Measurements from ENCODE around the gene ARHGAP25. TPM values are rescaled to one million over a fixed set of nuclear protein-coding genes. Genes with fewer than 3 reads are reported as not detected.
A peak's percentile ranks its signal among the peaks of the same experiment; 100 is the strongest.

Gene ARHGAP25
- total and polyA plus RNA-seq, 2 of the 4 experiments (the other 2 are of a cell fraction), result 0.29 to 0.36 TPM

- Histone ChIP-seq H3K27ac (ENCODE audit: insufficient read depth, low read length) (no peak overlapping the region), H3K23ac (ENCODE audit: low read depth, low read length) (no peak overlapping the region), H3K27me3 (ENCODE audit: control insufficient read depth, insufficient read depth, low read length) (no peaks in the 10 kb centered on the region), H2BK20ac (ENCODE audit: low read depth, low read length) (no peak overlapping the region), H4K8ac (ENCODE audit: low read depth in 2 of 2, low read length in 2 of 2) (0 out of 4 replicates have a peak overlapping the region, but pooled peaks of 1 of the 2 experiments have one; percentile 12), H2AK5ac (ENCODE audit: low read depth, low read length) (no peak overlapping the region), H3K9me3 (ENCODE audit: control insufficient read depth, insufficient read depth, low read length) (no peaks in the 10 kb centered on the region), H3K56ac (ENCODE audit: extremely low read depth, insufficient read depth, low read length) (no peak overlapping the region), H2AK9ac (replicated peaks; ENCODE audit: low read depth, low read length, poor library complexity) (no peak overlapping the region), H2BK120ac (ENCODE audit: low read depth, low read length) (no peak overlapping the region), H3K9ac (ENCODE audit: low read depth, low read length) (no peak overlapping the region), H3K79me1 (ENCODE audit: low read depth in 1 of 2, low read length in 2 of 2) (no peaks in the 10 kb centered on the region), H3K4ac (ENCODE audit: low read depth, low read length) (no peak overlapping the region), H3K4me1 (ENCODE audit: control insufficient read depth, insufficient read depth, low read length) (peaks cover 4% of the 10 kb centered on the region; the same call in 1 of the 2 replicates), H3K9me1 (ENCODE audit: insufficient read depth, low read length) (0 out of 2 replicates have a peak, but pooled peaks cover 5% of the 10 kb centered on the region), H2BK5ac (ENCODE audit: low read depth, low read length, poor library complexity, severe bottlenecking) (no peak overlapping the region), H2BK15ac (ENCODE audit: low read depth, low read length) (no peak overlapping the region), H3K4me3 (ENCODE audit: insufficient read depth, low read depth, low read length) (no peak overlapping the region), H3K18ac (ENCODE audit: low read depth, low read length) (no peak overlapping the region), H3K36me3 (ENCODE audit: control insufficient read depth, insufficient read depth, low read length) (no peaks in the 10 kb centered on the region), H4K91ac (ENCODE audit: insufficient read depth, low read depth, low read length) (no peak overlapping the region), H3K14ac (replicated peaks; ENCODE audit: low read depth, low read length) (no peak overlapping the region), H2AFZ (replicated peaks; ENCODE audit: low read length, poor library complexity) (no peak overlapping the region), H4K20me1 (ENCODE audit: insufficient read depth, low read length) (no peaks in the 10 kb centered on the region), H3K4me2 (ENCODE audit: low read depth, low read length) (no peak overlapping the region), H4K5ac (ENCODE audit: low read depth, low read length) (no peak overlapping the region)
- TF ChIP-seq POLR2A (IDR thresholded peaks at IDR 0.05; ENCODE audit: low read depth, low read length) (no peak), FOS (IDR thresholded peaks at IDR 0.05; ENCODE audit: low read depth, low read length) (no peak), MAZ (IDR thresholded peaks at IDR 0.05; ENCODE audit: borderline replicate concordance, low read depth, low read length) (no peak), CEBPB (IDR thresholded peaks at IDR 0.05; ENCODE audit: low read depth, low read length) (no peak), NFE2L2 (IDR thresholded peaks at IDR 0.05; ENCODE audit: low read depth, low read length) (no peak), RCOR1 (IDR thresholded peaks at IDR 0.05; ENCODE audit: insufficient replicate concordance, low read length) (no peak), MAFK (IDR thresholded peaks at IDR 0.05; ENCODE audit: low read depth, low read length) (no peak)
- intact Hi-C loops (cut with micrococcal nuclease) (no loop called here), dilution Hi-C loops (cut with HindIII; ENCODE audit: low sequenced_read_pairs, unreplicated experiment) (no loop called here), in situ Hi-C loops (cut with MboI; ENCODE audit: low sequenced_read_pairs) (no loop called here)
- BruUV-seq (replicated peaks), result no TSS peak
- DNase-seq (no peak), ATAC-seq (ENCODE audit: low read depth) (no peak)
- ChIA-PET POLR2A (ENCODE audit: unreplicated experiment) (no interaction called here), CTCF (no interaction called here)
- WGBS, 2 experiments (ENCODE audit: extremely low coverage in 2 of 2, insufficient read length in 1 of 2), result no CpG with 5 or more reads among the region's 7 CpGs
These were observed 128.3 kb downstream of the ARHGAP25 start for GRCh38 chr2:68862889-68863288.
